Measurements from ENCODE around the gene RNF213. TPM values are rescaled to one million over a fixed set of nuclear protein-coding genes. Genes with fewer than 3 reads are reported as not detected.

RNF213 gene
- total RNA-seq, 1 experiment from 2014 or later = 44.5 TPM

GRCh38 chr17:80267391-80267790 lies 6.7 kb downstream of the RNF213 start (continued):
- no peak for TF ChIP-seq CTCF (IDR thresholded peaks at IDR 0.05 in 2 of 3, conservative IDR thresholded peaks at IDR 0.05 in 1 of 3; ENCODE audit: borderline replicate concordance in 1 of 3, insufficient read depth in 1 of 3, low read depth in 2 of 3, low read length in 2 of 3)
- no peak for TF ChIP-seq SIN3A (IDR thresholded peaks at IDR 0.05; ENCODE audit: low read depth)
- no peak for TF ChIP-seq POLR2AphosphoS5 (IDR thresholded peaks at IDR 0.05; ENCODE audit: low read depth, low read length)
- TF ChIP-seq ZFX (IDR thresholded peaks at IDR 0.05) = no peak
- TF ChIP-seq ELF1 (IDR thresholded peaks at IDR 0.05; ENCODE audit: borderline replicate concordance, low read depth) = no peak
- TF ChIP-seq ZBTB33 (IDR thresholded peaks at IDR 0.05; ENCODE audit: extremely low read depth, insufficient replicate concordance, low read length) = no peak

GRCh38 chr17:80268427-80268826 lies 7.8 kb downstream of the RNF213 start:
- no peak overlapping the region for H3K4me3 ChIP-seq (replicated peaks in 1 of 2; ENCODE audit: low read depth in 1 of 2, low read length in 2 of 2)

More at GRCh38 chr17:80268427-80268826, 7.8 kb downstream of the RNF213 start:
- Histone ChIP-seq H3K9me3 (ENCODE audit: control insufficient read depth in 1 of 2, insufficient read depth in 1 of 2, low read depth in 1 of 2, low read length in 2 of 2) (no peaks in the 10 kb centered on the region), H4K20me1 (ENCODE audit: insufficient read depth) (no peaks in the 10 kb centered on the region), H3K36me3 (ENCODE audit: control insufficient read depth in 1 of 2, insufficient read depth in 2 of 2, low read length in 2 of 2) (no peaks in the 10 kb centered on the region), H3K4me2 (ENCODE audit: low read length) (no peak overlapping the region), H3K27me3 (ENCODE audit: insufficient read depth, low read length) (no peaks in the 10 kb centered on the region), H3K9me2 (ENCODE audit: insufficient read depth) (no peaks in the 10 kb centered on the region), H3K27ac (ENCODE audit: low read depth, low read length) (no peak overlapping the region), H2AFZ (ENCODE audit: low read depth, low read length, poor library complexity, severe bottlenecking) (no peak overlapping the region), H3K4me1 (ENCODE audit: control insufficient read depth in 1 of 2, insufficient read depth in 2 of 2, low read length in 2 of 2) (no peaks in the 10 kb centered on the region), H3K9ac (ENCODE audit: low read length) (no peak overlapping the region), H3K79me2 (ENCODE audit: insufficient read depth, low read length) (no peaks in the 10 kb centered on the region)
- ChIA-PET POLR2A (no interaction called here), CTCF (no interaction called here), RAD21 (ENCODE audit: low non-redundant PET in 1 of 2, low total read pairs in 2 of 2, uncharacterized antibody in 2 of 2, unreplicated experiment in 2 of 2) (no interaction called here)
- BruUV-seq (replicated peaks) = no TSS peak
- DNase-seq (ENCODE audit: low read depth, low spot score) (no peak), ATAC-seq (no peak)
- TF ChIP-seq MAX (IDR thresholded peaks at IDR 0.05) (no peak), REST (IDR thresholded peaks at IDR 0.05; ENCODE audit: low read depth) (no peak), YY1 (IDR thresholded peaks at IDR 0.05; ENCODE audit: extremely low read depth, insufficient replicate concordance, low read depth, low read length) (no peak), ZFX (IDR thresholded peaks at IDR 0.05) (no peak), ELF1 (IDR thresholded peaks at IDR 0.05; ENCODE audit: borderline replicate concordance, low read depth) (no peak), SRF (IDR thresholded peaks at IDR 0.05; ENCODE audit: low read depth) (no peak), CBX3 (IDR thresholded peaks at IDR 0.05; ENCODE audit: low read depth) (no peak), ZBTB33 (IDR thresholded peaks at IDR 0.05; ENCODE audit: extremely low read depth, insufficient replicate concordance, low read length) (no peak), JUND (IDR thresholded peaks at IDR 0.05) (no peak), SIN3A (IDR thresholded peaks at IDR 0.05; ENCODE audit: low read depth) (no peak), SP1 (IDR thresholded peaks at IDR 0.05; ENCODE audit: low read depth) (no peak), RAD21 (IDR thresholded peaks at IDR 0.05; ENCODE audit: low read depth) (no peak)
- intact Hi-C loops (cut with micrococcal nuclease) = no loop called here
